Activated naive CD4-positive, alpha-beta T cell treated with anti-CD3 and anti-CD28 coated beads, Interleukin-2, amount 50 U/mL, for 16 hours (primary cell): Measurements from ENCODE around the gene MYLK2.

Experiments used
- DNase-seq: peaks from one replicate; pipeline ENCODE4 v3.0.0-alpha.2; 2020

MYLK2 gene

GRCh38 chr20:31858760-31859083 lies 39.6 kb downstream of the MYLK2 start:
- no peak for DNase-seq

DNA sequence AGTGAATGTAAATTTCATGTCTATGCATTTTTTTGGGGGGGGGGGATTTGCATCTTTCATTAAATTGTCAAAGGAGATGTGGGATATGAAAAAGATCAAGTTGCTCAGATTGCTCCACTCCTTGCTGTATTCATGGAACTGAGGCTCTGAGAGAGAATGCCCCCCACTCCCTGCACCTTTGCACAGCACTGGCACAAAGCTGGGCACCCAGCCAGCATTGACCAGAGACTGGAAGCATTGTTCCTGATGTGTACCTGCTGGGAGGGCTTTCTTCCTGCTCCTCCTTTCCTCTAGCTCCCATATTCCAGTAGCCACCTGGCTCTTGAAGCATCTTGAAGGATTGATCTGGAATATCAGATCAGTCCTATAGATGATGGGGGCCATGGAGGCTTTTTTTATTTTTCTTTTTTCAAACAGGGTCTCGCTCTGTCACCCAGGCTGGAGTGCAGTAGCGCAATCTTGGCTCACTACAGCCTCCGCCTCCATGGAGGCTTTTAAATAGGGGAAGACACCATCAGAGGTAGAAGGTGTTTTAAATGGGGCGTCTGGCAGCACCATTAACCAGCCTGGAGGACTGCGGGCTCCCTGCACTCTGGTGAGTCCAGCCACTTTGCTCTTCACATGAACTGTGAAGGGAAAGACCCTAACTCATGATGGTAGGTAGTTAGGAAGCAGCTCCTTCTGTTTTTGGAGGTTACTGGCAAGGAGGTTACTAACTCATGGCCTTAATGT lies 40.3 kb downstream of the MYLK2 start:
- DNase-seq, result no peak

DNA sequence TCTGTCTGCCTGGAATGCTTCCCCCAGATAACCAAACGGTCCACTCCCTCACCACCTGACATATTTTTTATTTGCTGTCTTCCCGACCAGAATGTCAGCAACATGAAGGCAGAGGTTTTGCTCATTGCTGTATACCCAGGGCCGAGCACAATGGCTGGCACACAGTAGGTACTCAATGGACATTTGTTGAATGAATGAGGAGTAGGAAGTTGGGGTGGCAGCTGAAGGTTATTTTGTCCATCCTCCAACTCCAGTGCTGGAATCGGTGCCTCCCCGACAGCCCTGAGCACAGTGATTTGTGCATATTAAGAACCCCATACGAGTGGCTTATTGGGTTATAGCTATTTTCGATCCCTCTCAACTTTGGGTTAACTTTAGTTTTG lies 40.8 kb downstream of the MYLK2 start:
- DNase-seq, result no peak

GRCh38 chr20:31860390-31861134 lies 41.4 kb downstream of the MYLK2 start:
- no peak for DNase-seq

DNA sequence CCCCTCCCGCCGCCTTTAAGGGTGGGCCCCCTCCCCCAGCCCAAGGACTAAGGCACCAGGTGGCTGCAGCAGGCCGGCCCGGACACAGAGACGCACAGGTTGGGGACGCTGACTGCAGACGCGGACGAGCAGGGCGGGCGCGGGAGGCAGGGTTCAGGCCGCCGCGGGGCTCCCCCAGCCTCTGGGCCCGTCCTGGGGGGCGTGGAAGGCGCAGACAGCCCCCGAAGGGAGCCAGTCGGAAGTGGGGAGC lies 41.9 kb downstream of the MYLK2 start:
- no peak for DNase-seq

- peak; percentile 74 for DNase-seq
Observed at GRCh38 chr20:31861385-31862156, 42.4 kb downstream of the MYLK2 start.

DNA sequence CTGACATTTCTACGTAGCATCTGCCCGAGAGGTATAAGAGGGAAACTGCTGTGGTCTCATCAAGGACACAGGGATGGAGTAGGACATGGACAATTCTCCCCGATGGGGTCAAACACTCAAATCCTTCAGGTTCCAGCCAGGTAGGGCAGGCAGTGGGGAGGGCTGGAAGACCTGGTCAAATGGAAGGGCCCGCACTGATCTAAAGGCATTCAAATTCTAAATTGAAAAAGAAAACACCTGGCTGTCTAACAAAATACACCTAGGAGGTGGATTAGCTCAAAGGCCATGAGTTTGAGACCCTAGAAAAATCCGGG lies 43.0 kb downstream of the MYLK2 start:
- no peak for DNase-seq

GRCh38 chr20:31862506-31862905 lies 43.4 kb downstream of the MYLK2 start:
- no peak for DNase-seq

DNA sequence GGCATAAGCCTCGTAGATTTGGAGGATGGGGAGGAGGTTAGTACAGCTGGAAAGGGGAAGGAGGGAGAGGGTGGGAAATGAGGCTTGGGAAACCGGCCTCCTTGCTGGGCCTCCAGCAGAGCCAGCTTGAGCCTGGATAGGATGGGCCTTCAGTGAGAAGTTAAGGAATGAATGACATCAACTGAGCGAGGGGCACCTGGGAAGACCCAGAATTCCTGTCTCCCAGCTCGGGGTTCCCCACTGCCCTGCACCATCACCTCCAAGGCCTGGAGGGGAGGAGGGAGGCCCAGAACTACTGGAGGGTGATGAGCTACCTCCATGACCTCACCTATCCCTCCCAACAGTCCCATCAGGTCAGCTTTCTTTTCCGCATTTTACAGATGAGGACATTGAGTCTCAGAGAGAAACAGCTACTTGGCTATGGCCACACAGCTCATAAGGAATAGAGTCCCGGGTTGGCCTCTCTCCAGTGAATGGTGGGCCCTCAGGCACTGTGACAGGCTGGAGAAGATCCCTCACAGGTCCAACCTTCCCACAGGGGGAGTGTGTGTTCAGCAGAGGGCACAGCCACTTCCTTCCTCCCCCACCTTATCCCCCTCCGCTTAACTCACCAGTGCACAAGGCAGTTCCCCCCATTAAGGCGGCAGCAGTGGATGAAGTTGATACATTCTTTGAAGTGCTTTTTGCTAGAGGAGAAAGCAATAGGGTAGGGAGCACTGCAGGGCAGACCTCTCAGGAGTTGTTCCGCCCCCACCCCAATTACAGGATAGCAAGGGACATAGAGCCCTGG lies 44.3 kb downstream of the MYLK2 start:
- no peak for DNase-seq

DNA sequence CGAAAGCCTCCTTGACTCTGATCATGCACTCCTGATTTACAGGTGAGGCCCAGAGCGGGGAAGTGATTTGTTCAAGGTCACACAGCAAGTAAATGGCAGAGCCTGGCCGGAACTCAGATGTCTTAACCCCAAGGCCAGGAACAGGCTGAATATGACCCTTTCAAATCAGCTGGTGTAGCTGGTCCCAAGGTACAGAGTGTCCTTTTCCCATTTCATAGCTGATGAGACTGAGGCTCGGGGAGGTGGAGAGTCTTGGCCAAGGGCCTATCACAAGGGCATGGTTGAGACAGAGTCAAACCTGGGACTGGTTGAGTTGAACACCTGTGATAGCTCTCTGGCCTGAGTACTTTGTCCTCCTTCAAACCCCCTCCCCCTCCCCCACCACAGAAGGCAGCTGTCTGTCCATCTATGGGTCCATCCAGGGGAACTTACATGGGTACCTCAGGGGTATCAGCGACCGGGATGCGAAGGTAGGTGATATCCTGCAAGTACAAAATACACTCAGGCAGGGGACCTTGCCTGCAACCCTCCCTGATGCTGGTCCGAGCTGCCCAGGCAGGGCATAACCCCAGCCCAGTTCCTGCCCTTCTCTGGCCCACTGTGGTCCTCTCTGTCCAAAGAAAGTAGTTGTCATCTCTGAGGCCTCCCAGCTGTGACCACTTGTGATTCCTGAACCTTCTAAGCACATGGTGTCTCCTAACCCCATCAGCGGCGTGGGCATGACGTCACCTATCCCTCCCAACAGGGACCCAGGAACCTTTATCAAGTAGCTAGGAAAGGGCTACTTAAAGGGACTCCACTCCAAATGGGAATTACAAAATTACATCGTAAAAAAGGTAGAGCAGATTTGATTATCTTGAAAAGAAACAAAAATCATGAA lies 45.6 kb downstream of the MYLK2 start:
- no peak for DNase-seq

DNA sequence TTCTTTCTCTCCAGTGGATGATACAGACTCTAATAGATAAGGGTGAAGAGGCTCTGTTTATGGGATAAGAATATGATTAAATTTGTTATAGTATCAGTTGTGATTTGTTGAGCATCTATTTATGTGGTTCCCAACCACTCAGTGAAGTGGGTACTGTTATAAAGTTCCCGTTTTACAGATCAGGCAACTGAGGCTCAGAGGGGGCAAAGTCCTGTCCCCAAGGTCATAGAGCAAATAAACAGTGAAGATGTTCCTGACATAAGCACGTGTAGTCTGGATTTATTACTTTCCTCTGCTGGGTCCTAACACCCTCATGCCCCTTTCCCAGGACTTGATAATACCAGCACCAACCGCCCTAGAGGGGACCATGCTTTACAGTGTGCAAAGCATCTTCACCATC lies 47.1 kb downstream of the MYLK2 start:
- no peak for DNase-seq

DNA sequence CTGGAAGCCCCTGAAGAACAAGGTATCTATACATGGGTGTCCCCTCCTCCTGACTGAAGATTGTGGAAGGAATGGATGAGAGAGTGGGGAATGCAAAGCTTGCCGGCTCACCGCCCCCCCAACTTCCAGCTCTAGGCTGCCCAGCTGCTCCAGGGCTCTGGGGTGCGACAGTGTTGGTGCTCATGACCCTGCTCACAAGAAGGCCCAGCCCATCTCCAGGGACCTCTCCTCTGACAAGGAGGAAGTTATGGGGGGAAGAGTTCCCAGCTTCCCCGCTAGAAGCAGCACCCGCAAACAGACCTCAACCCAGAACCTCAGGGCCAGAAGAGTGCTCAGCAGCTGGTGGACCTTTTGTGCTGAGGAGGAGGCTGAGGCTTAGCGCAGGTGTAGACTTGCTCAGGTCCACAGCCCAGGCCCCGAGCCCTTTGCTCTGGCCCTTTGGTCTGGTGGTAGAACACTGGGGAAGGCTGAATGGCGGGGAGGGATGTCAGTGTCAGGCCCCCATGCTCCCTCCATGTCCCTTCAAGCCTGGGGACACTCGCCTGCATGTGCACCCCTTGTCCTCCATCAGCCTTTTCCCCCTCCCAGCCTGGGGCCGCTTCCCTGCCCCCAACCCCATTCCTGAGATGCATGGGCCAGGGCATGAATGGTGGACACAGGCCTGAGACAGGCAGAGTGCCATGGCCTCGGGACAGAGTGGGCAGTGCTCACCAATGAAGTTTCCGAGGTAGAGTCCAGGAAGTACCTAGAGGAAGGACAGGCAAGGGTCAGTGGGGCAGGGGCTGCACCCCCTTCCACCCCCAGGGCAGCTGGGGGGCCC lies 49.9 kb downstream of the MYLK2 start:
- DNase-seq, result no peak

DNA sequence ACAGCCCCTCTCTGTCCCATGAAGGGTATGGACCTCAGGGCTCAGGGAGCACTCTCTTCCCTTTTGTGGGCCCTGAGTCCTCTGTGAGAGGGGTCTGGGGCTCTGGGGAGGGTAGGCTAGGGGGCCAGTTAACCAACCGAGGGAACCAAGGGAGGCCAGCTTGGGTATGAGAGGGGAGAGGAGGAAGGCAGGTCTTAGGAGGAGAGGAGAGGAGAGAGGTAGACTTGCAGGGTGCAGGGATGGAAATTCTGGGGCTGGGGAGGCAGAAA lies 50.5 kb downstream of the MYLK2 start:
- no peak for DNase-seq

DNA sequence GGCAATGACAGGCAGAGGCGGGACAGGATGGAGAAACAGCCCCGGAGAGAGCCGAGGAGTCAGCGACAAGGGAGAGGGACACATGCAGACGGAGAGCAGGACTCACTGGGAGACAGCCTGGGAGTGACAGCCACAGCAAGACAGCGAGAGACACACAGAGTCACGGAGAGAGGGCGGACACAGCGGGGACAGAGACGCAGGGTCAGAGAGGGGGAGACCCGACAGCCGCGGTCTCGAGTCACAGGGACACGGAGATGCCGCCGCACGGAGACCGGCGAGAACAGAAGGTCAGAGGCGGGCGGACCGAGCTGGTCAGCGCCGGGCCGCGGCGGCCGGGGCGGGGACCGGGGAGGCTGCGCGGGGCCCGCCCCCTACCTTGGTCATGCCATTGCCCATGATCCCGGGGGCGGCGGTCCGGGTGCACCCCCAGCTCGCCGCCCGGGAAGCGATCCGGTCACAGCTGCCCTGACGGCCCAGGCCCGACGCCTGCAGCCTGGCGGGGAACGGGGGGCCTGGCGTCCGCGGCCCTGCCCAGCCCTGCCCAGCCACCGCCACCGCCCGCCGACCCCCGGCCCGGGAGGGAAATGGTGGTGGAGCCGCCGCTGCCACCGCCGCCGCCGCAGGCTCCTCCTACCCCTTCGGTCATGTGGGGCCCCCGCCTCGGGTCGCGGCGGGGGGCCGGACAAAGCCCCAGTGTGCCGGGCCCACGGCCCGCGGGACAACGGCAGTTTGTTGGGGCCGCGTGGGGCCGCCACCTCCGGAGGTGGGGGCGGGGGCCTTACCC lies 51.0 kb downstream of the MYLK2 start, which contains the start of the genes DUSP15 and TTLL9:
TSS of gene DUSP15 (minus strand) at position 586 of the 784 bp plus-strand sequence. CDS start at position 396, 190 bp downstream.
TSS of gene TTLL9 (plus strand) at position 693 of the 784 bp plus-strand sequence. CDS start 493 bp downstream, outside the sequence.
- DNase-seq, result peak; percentile 24

DNA sequence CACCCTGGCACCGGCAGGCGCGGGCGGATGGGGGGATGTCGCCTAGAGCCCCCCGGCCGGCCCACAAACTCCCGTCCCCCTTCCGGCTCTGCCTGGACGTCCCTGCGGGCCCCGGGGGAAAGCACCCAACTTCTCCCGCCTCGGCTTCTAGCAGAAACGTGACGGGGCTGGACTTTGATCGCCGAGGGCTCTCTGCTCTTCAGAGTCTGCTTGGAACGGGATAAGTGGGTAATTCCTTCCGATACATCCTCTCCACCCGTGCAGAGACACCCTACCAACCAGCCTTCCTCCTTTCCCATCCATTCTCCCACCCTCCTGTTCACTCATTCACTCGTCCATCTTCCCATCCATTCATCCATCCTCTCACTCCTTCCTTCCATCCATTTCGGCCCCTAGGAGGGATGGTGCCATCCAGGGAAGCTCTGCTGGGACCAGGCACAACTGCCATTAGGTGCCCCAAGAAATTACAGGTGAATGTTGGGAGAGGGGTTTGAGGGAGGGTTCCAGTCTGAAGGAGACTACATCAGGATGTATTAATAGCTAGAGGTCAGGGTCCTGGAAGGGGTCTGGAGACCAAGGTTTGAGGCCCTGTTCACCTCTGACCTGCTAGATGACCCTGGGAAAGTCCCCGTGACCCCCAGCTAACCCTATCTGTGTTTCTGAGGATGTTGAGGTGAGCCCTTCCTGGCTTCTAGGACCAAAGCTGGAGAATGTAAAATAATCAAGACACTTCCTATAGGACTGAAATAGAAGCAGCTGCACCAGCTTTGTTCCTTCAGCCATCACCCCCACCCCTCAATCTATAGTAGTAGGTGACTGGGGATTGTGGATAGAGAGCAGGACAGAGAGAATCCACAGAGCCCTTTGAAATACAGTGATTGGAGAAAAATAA lies 51.8 kb downstream of the MYLK2 start:
- DNase-seq, result no peak

DNA sequence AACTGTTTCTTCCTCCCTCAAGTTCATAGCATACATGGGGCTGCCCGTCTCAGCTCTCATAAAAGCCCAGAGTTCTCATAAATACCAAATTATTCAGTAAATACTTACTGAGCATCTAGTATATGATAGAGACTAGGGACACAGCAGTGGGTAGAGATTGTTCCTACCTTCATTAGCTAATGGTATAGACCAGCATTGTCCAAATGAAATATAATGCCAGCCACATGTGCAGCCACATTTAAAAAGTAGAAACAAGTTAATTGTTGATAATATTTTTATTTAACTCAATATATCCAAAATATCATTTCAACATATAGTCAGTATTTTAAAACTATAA lies 52.4 kb downstream of the MYLK2 start:
- DNase-seq, result no peak

GRCh38 chr20:31872406-31872805 lies 53.2 kb downstream of the MYLK2 start:
- DNase-seq, result no peak

DNA sequence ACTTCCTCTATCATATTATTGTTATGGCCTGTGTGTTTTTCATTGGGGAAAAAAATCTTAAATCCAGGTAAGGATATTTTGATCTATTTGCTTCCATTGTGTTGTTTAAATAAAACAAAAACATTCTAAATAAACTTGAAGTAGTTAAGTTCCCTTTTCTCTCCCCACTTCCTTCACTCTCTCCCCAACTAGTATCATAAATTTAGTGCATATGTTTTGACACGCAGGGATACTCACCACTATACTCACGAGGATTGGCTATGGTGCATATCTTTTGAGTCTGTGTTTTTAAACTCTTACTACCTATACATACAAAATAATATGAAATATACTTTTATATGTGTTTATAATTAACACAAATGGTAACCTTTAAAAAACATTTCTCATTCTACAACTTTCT lies 56.5 kb downstream of the MYLK2 start:
- no peak for DNase-seq

- DNase-seq, result no peak
Observed at GRCh38 chr20:31877684-31878083, 58.5 kb downstream of the MYLK2 start.
